H9 (cell line): ENCODE measurements around the gene OSBPL9. TPM values are rescaled to one million over a fixed set of nuclear protein-coding genes. Genes with fewer than 3 reads are reported as not detected.
A peak's percentile ranks its signal among the peaks of the same experiment; 100 is the strongest.

Experiments
- DNase-seq: peaks from one replicate; pipeline ENCODE4 v3.0.0-alpha.2; 2017
- H2AFZ ChIP-seq: one replicate; pipeline ENCODE4 v1.6.1; 2013; ENCODE audit warnings: mild to moderate bottlenecking, low read length, control low read depth, moderate library complexity
- H2AK5ac ChIP-seq: 2 replicates; pipeline ENCODE4 v1.6.1; 2013; ENCODE audit warnings: low read length, control low read depth, mixed read lengths; ENCODE audit not compliant: insufficient read length
- H2BK120ac ChIP-seq: one replicate; pipeline ENCODE4 v1.6.1; 2013; ENCODE audit warnings: low read depth, mild to moderate bottlenecking, low read length, control low read depth, inconsistent platforms; ENCODE audit not compliant: poor library complexity, severe bottlenecking
- H2BK12ac ChIP-seq: 2 replicates; pipeline ENCODE4 v1.6.1; 2013; ENCODE audit warnings: low read length, control low read depth, mixed read lengths, low read depth; ENCODE audit not compliant: insufficient read length
- H2BK15ac ChIP-seq: 2 replicates; pipeline ENCODE4 v1.6.1; 2013; ENCODE audit warnings: low read depth, low read length, control low read depth
- H2BK20ac ChIP-seq: one replicate; pipeline ENCODE4 v1.6.1; 2013; ENCODE audit warnings: low read depth, mild to moderate bottlenecking, low read length, control low read depth, inconsistent platforms; ENCODE audit not compliant: poor library complexity, severe bottlenecking
- H2BK5ac ChIP-seq: 2 replicates; pipeline ENCODE4 v1.6.1; 2013; ENCODE audit warnings: low read length, control low read depth, mixed read lengths; ENCODE audit not compliant: insufficient read length
- H3K14ac ChIP-seq: 2 replicates; pipeline ENCODE4 v1.6.1; 2013; ENCODE audit warnings: low read length, control low read depth; ENCODE audit not compliant: insufficient read depth
- H3K18ac ChIP-seq: 2 replicates; pipeline ENCODE4 v1.6.1; 2013; ENCODE audit warnings: low read depth, mild to moderate bottlenecking, mixed read lengths, low read length, control low read depth; ENCODE audit not compliant: insufficient read length
- H3K23ac ChIP-seq: 2 replicates; pipeline ENCODE4 v1.6.1; 2013; ENCODE audit warnings: low read length, control low read depth, mixed read lengths, low read depth; ENCODE audit not compliant: insufficient read length
- H3K23me2 ChIP-seq: 2 replicates; pipeline ENCODE4 v1.6.1; 2013; ENCODE audit warnings: low read depth, mild to moderate bottlenecking, mixed read lengths, low read length, control low read depth; ENCODE audit not compliant: insufficient read length, poor library complexity, severe bottlenecking
- H3K27ac ChIP-seq: 2 replicates; pipeline ENCODE4 v1.5.1; 2013; ENCODE audit warnings: low read length, control low read depth, mixed read lengths, low read depth; ENCODE audit not compliant: insufficient read length
- H3K27me3 ChIP-seq: 2 replicates; pipeline ENCODE4 v1.6.1; 2013; ENCODE audit warnings: low read length, control low read depth, inconsistent platforms; ENCODE audit not compliant: insufficient read depth
- H3K4ac ChIP-seq: 2 replicates; pipeline ENCODE4 v1.6.1; 2013; ENCODE audit warnings: low read depth, mild to moderate bottlenecking, control low read depth, inconsistent platforms, low read length, moderate library complexity
- H3K4me1 ChIP-seq: 2 replicates; pipeline ENCODE4 v1.6.1; 2013; ENCODE audit warnings: low read length, control low read depth, inconsistent platforms; ENCODE audit not compliant: insufficient read depth
- H3K4me2 ChIP-seq: 2 replicates; pipeline ENCODE4 v1.6.1; 2013; ENCODE audit warnings: low read length, control low read depth, mixed read lengths; ENCODE audit not compliant: insufficient read length, insufficient read depth
- H3K56ac ChIP-seq: 2 replicates; pipeline ENCODE4 v1.6.1; 2013; ENCODE audit warnings: low read depth, mild to moderate bottlenecking, mixed read lengths, low read length, control low read depth; ENCODE audit not compliant: insufficient read length
- H3K79me1 ChIP-seq: 2 replicates; pipeline ENCODE4 v1.6.1; 2013; ENCODE audit warnings: low read depth, mild to moderate bottlenecking, moderate library complexity, low read length, control low read depth, inconsistent platforms; ENCODE audit not compliant: insufficient read depth, poor library complexity, severe bottlenecking
- H3K79me2 ChIP-seq: 2 replicates; pipeline ENCODE4 v1.6.1; 2013; ENCODE audit warnings: low read length, control low read depth, inconsistent platforms; ENCODE audit not compliant: insufficient read depth
- H3K9ac ChIP-seq: 2 replicates; pipeline ENCODE4 v1.6.1; 2013; ENCODE audit warnings: low read length, control low read depth, mixed read lengths; ENCODE audit not compliant: insufficient read length; ENCODE audit errors: extremely low read depth
- H3K9me3 ChIP-seq: one replicate; pipeline ENCODE4 v1.6.1; 2013; ENCODE audit warnings: low read depth, low read length, inconsistent platforms; ENCODE audit not compliant: control insufficient read depth
- H3T11ph ChIP-seq: one replicate; pipeline ENCODE4 v1.6.1; 2013; ENCODE audit warnings: mild to moderate bottlenecking, low read length, control low read depth, inconsistent platforms
- H4K20me1 ChIP-seq: one replicate; pipeline ENCODE4 v1.6.1; 2013; ENCODE audit not compliant: control insufficient read depth, insufficient read length, insufficient read depth
- H4K5ac ChIP-seq: 2 replicates; pipeline ENCODE4 v1.6.1; 2013; ENCODE audit warnings: low read depth, mild to moderate bottlenecking, mixed read lengths, low read length, control low read depth; ENCODE audit not compliant: insufficient read length
- H4K8ac ChIP-seq: replicated peaks from 2 replicates; pipeline ENCODE4 v1.6.1; 2013; ENCODE audit warnings: low read length, control low read depth, mixed read lengths, low read depth; ENCODE audit not compliant: insufficient read length
- H4K91ac ChIP-seq: 2 replicates; pipeline ENCODE4 v1.6.1; 2013; ENCODE audit warnings: low read depth, mild to moderate bottlenecking, moderate library complexity, mixed read lengths, low read length, control low read depth; ENCODE audit not compliant: insufficient read length
- H3K27ac Mint-ChIP-seq, 3 experiments: 2 replicates in 2 of 3; 3 replicates in 1 of 3; pipeline ENCODE4 v1.8.0; 2020 to 2021; ENCODE audit warnings: mixed read lengths in 3 of 3, mild to moderate bottlenecking in 1 of 3, moderate library complexity in 1 of 3
- H3K27me3 Mint-ChIP-seq: 2 replicates; pipeline ENCODE4 v1.8.0; 2021; ENCODE audit warnings: low read depth, mild to moderate bottlenecking, moderate library complexity, mixed read lengths
- H3K36me3 Mint-ChIP-seq, 3 experiments: 2 replicates in 2 of 3; 3 replicates in 1 of 3; pipeline ENCODE4 v1.8.0; 2020 to 2021; ENCODE audit warnings: low read depth in 3 of 3, mixed read lengths in 3 of 3; ENCODE audit not compliant: insufficient read depth in 1 of 3
- H3K4me1 Mint-ChIP-seq, 2 experiments: 2 replicates each; pipeline ENCODE4 v1.8.0; 2020; ENCODE audit warnings: mixed read lengths in 2 of 2
- H3K4me3 Mint-ChIP-seq, 2 experiments: 2 replicates in 1 of 2; 3 replicates in 1 of 2; pipeline ENCODE4 v1.8.0; 2020 to 2021; ENCODE audit warnings: mild to moderate bottlenecking in 2 of 2, mixed read lengths in 2 of 2, moderate library complexity in 1 of 2
- H3K9me3 Mint-ChIP-seq, 2 experiments: 2 replicates in 1 of 2; 3 replicates in 1 of 2; pipeline ENCODE4 v1.8.0; 2020; ENCODE audit warnings: mild to moderate bottlenecking in 2 of 2, mixed read lengths in 2 of 2, moderate library complexity in 1 of 2
- WGBS: extraction: QIAGEN DNeasy Blood & Tissue Kit; methylation state at CpG from one replicate; pipeline ENCODE4 v1.1.7; 2013; ENCODE audit warnings: missing lambda C conversion rate, low lambda C conversion rate, mixed read lengths; ENCODE audit not compliant: insufficient read length; ENCODE audit errors: extremely low coverage; 5-methylcytosine and 5-hydroxymethylcytosine counted together
- total RNA-seq: library from RNA; stranded (reverse); gene quantifications from 2 replicates; pipeline ENCODE4 v1.2.1, GENCODE V29; 2021
- TF ChIP-seq, protein P1 (sequence below): fragments of 200-600 bp; sonication (generic); conservative IDR thresholded peaks from 3 replicates; pipeline ENCODE4 v1.8.0; 2021; ENCODE audit warnings: antibody characterized with exemption, mild to moderate bottlenecking

The OSBPL9 gene
- total RNA-seq, 1 experiment from 2014 or later: 76.7 TPM

- Histone ChIP-seq H2BK120ac (no peak overlapping the region), H3K14ac (no peak overlapping the region), H3K9me3 (no peaks in the 10 kb centered on the region), H3K23me2 (no peaks in the 10 kb centered on the region), H4K20me1 (no peaks in the 10 kb centered on the region), H3K4me1 (no peaks in the 10 kb centered on the region), H2BK5ac (no peak overlapping the region), H2AK5ac (no peak overlapping the region), H3K4ac (no peak overlapping the region), H3K4me2 (no peak overlapping the region), H3T11ph (no peak overlapping the region), H2BK12ac (no peak overlapping the region), H4K8ac (no peak overlapping the region), H3K56ac (no peak overlapping the region), H4K5ac (no peak overlapping the region), H3K79me1 (peaks cover 3% of the 10 kb centered on the region), H3K18ac (no peak overlapping the region), H3K23ac (no peak overlapping the region), H2BK15ac (no peak overlapping the region), H3K27me3 (no peaks in the 10 kb centered on the region), H4K91ac (no peak overlapping the region), H3K27ac (no peak overlapping the region), H2AFZ (no peak overlapping the region), H2BK20ac (no peak overlapping the region), H3K79me2 (no peaks in the 10 kb centered on the region; the same call in 1 of the 2 replicates), H3K9ac (no peak overlapping the region)
- no peaks in the 10 kb centered on the region for H3K36me3 Mint-ChIP-seq
- TF ChIP-seq, protein P1, sequence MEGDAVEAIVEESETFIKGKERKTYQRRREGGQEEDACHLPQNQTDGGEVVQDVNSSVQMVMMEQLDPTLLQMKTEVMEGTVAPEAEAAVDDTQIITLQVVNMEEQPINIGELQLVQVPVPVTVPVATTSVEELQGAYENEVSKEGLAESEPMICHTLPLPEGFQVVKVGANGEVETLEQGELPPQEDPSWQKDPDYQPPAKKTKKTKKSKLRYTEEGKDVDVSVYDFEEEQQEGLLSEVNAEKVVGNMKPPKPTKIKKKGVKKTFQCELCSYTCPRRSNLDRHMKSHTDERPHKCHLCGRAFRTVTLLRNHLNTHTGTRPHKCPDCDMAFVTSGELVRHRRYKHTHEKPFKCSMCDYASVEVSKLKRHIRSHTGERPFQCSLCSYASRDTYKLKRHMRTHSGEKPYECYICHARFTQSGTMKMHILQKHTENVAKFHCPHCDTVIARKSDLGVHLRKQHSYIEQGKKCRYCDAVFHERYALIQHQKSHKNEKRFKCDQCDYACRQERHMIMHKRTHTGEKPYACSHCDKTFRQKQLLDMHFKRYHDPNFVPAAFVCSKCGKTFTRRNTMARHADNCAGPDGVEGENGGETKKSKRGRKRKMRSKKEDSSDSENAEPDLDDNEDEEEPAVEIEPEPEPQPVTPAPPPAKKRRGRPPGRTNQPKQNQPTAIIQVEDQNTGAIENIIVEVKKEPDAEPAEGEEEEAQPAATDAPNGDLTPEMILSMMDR: peak; percentile 66
- H3K4me3 Mint-ChIP-seq: no peak overlapping the region
- no peak overlapping the region for H3K27ac Mint-ChIP-seq
- WGBS: no CpG with 5 or more reads among the region's 2 CpGs
- H3K9me3 Mint-ChIP-seq: no peaks in the 10 kb centered on the region
- H3K27me3 Mint-ChIP-seq: no peaks in the 10 kb centered on the region
- H3K4me1 Mint-ChIP-seq: peaks cover 2 to 7% of the 10 kb centered on the region in 2 experiments; a peak in 3 of 4 replicates
- DNase-seq: no peak
Observed at GRCh38 chr1:51627672-51628071, 10.8 kb downstream of the OSBPL9 start.
